ENCODE results near the gene DDAH1.

Gene DDAH1

GRCh38 chr1:85445906-85446305 lies 19.1 kb downstream of the DDAH1 start:
- Histone ChIP-seq H3K4me3 (ENCODE audit: low read length in 2 of 2) (no peak overlapping the region), H3K4me1 (ENCODE audit: control insufficient read depth in 2 of 2, insufficient read depth in 2 of 2, low read length in 2 of 2) (peaks cover 0 to 2% of the 10 kb centered on the region in 2 donors), H3K9me3 (ENCODE audit: control insufficient read depth in 2 of 2, low read length in 2 of 2) (no peaks in the 10 kb centered on the region), H3K9ac (ENCODE audit: low read depth in 1 of 2, low read length in 2 of 2) (no peak overlapping the region), H3K36me3 (ENCODE audit: control insufficient read depth in 2 of 2, insufficient read depth in 2 of 2, low read length in 2 of 2) (no peaks in the 10 kb centered on the region), H3K27ac (ENCODE audit: low read depth in 2 of 2, low read length in 2 of 2) (no peak overlapping the region), H3K27me3 (ENCODE audit: control insufficient read depth in 2 of 2, insufficient read depth in 2 of 2, low read length in 2 of 2) (no peaks in the 10 kb centered on the region)

- Histone ChIP-seq H3K27me3 (ENCODE audit: control insufficient read depth in 2 of 2, insufficient read depth in 2 of 2, low read length in 2 of 2) (no peaks in the 10 kb centered on the region), H3K9ac (ENCODE audit: low read depth in 1 of 2, low read length in 2 of 2) (no peak overlapping the region), H3K4me3 (ENCODE audit: low read length in 2 of 2) (no peak overlapping the region), H3K4me1 (ENCODE audit: control insufficient read depth in 2 of 2, insufficient read depth in 2 of 2, low read length in 2 of 2) (peaks cover 0 to 3% of the 10 kb centered on the region in 2 donors), H3K9me3 (ENCODE audit: control insufficient read depth in 2 of 2, low read length in 2 of 2) (no peaks in the 10 kb centered on the region), H3K27ac (ENCODE audit: low read depth in 2 of 2, low read length in 2 of 2) (no peak overlapping the region), H3K36me3 (ENCODE audit: control insufficient read depth in 2 of 2, insufficient read depth in 2 of 2, low read length in 2 of 2) (no peaks in the 10 kb centered on the region)
Observed at GRCh38 chr1:85444381-85444780, 20.6 kb downstream of the DDAH1 start.

- no peak overlapping the region for H3K9ac ChIP-seq (ENCODE audit: low read depth in 1 of 2, low read length in 2 of 2)
- no peaks in the 10 kb centered on the region for H3K27me3 ChIP-seq (ENCODE audit: control insufficient read depth in 2 of 2, insufficient read depth in 2 of 2, low read length in 2 of 2)
- no peaks in the 10 kb centered on the region for H3K9me3 ChIP-seq (ENCODE audit: control insufficient read depth in 2 of 2, low read length in 2 of 2)
- peaks cover 0 to 3% of the 10 kb centered on the region in 2 donors for H3K4me1 ChIP-seq (ENCODE audit: control insufficient read depth in 2 of 2, insufficient read depth in 2 of 2, low read length in 2 of 2)
- H3K36me3 ChIP-seq (ENCODE audit: control insufficient read depth in 2 of 2, insufficient read depth in 2 of 2, low read length in 2 of 2), result no peaks in the 10 kb centered on the region
- no peak overlapping the region for H3K4me3 ChIP-seq (ENCODE audit: low read length in 2 of 2)
- no peak overlapping the region for H3K27ac ChIP-seq (ENCODE audit: low read depth in 2 of 2, low read length in 2 of 2)
Observed at GRCh38 chr1:85440612-85441011, 24.3 kb downstream of the DDAH1 start.

- H3K27me3 ChIP-seq (ENCODE audit: control insufficient read depth in 2 of 2, insufficient read depth in 2 of 2, low read length in 2 of 2), result no peaks in the 10 kb centered on the region
- no peaks in the 10 kb centered on the region for H3K36me3 ChIP-seq (ENCODE audit: control insufficient read depth in 2 of 2, insufficient read depth in 2 of 2, low read length in 2 of 2)
- no peak overlapping the region for H3K9ac ChIP-seq (ENCODE audit: low read depth in 1 of 2, low read length in 2 of 2)
- H3K27ac ChIP-seq (ENCODE audit: low read depth in 2 of 2, low read length in 2 of 2), result no peak overlapping the region
- peaks cover 0 to 3% of the 10 kb centered on the region in 2 donors for H3K4me1 ChIP-seq (ENCODE audit: control insufficient read depth in 2 of 2, insufficient read depth in 2 of 2, low read length in 2 of 2)
- H3K9me3 ChIP-seq (ENCODE audit: control insufficient read depth in 2 of 2, low read length in 2 of 2), result no peaks in the 10 kb centered on the region
- no peak overlapping the region for H3K4me3 ChIP-seq (ENCODE audit: low read length in 2 of 2)
Observed at GRCh38 chr1:85438353-85438752, 26.6 kb downstream of the DDAH1 start.

- Histone ChIP-seq H3K36me3 (ENCODE audit: control insufficient read depth in 2 of 2, insufficient read depth in 2 of 2, low read length in 2 of 2) (no peaks in the 10 kb centered on the region), H3K4me3 (ENCODE audit: low read length in 2 of 2) (no peak overlapping the region), H3K27ac (ENCODE audit: low read depth in 2 of 2, low read length in 2 of 2) (no peak overlapping the region), H3K9me3 (ENCODE audit: control insufficient read depth in 2 of 2, low read length in 2 of 2) (no peaks in the 10 kb centered on the region), H3K4me1 (ENCODE audit: control insufficient read depth in 2 of 2, insufficient read depth in 2 of 2, low read length in 2 of 2) (peaks cover 0 to 3% of the 10 kb centered on the region in 2 donors), H3K27me3 (ENCODE audit: control insufficient read depth in 2 of 2, insufficient read depth in 2 of 2, low read length in 2 of 2) (no peaks in the 10 kb centered on the region), H3K9ac (ENCODE audit: low read depth in 1 of 2, low read length in 2 of 2) (no peak overlapping the region)
Observed at GRCh38 chr1:85437139-85437538, 27.8 kb downstream of the DDAH1 start.

- H3K27me3 ChIP-seq (ENCODE audit: control insufficient read depth in 2 of 2, insufficient read depth in 2 of 2, low read length in 2 of 2), result no peaks in the 10 kb centered on the region
- H3K4me1 ChIP-seq (ENCODE audit: control insufficient read depth in 2 of 2, insufficient read depth in 2 of 2, low read length in 2 of 2), result no peaks in the 10 kb centered on the region
Observed at GRCh38 chr1:85433096-85433495, 31.9 kb downstream of the DDAH1 start.

GRCh38 chr1:85428471-85429089 lies 36.4 kb downstream of the DDAH1 start:
- H3K4me3 ChIP-seq (ENCODE audit: low read length in 2 of 2), result no peak overlapping the region
- H3K36me3 ChIP-seq (ENCODE audit: control insufficient read depth in 2 of 2, insufficient read depth in 2 of 2, low read length in 2 of 2), result no peaks in the 10 kb centered on the region
- peaks cover 0 to 3% of the 10 kb centered on the region in 2 donors for H3K4me1 ChIP-seq (ENCODE audit: control insufficient read depth in 2 of 2, insufficient read depth in 2 of 2, low read length in 2 of 2)
- no peaks in the 10 kb centered on the region for H3K9me3 ChIP-seq (ENCODE audit: control insufficient read depth in 2 of 2, low read length in 2 of 2)
- H3K27me3 ChIP-seq (ENCODE audit: control insufficient read depth in 2 of 2, insufficient read depth in 2 of 2, low read length in 2 of 2), result no peaks in the 10 kb centered on the region
- no peak overlapping the region for H3K9ac ChIP-seq (ENCODE audit: low read depth in 1 of 2, low read length in 2 of 2)
- H3K27ac ChIP-seq (ENCODE audit: low read depth in 2 of 2, low read length in 2 of 2), result no peak overlapping the region

More at GRCh38 chr1:85433096-85433495, 31.9 kb downstream of the DDAH1 start:
- Histone ChIP-seq H3K4me3 (ENCODE audit: low read length in 2 of 2) (no peak overlapping the region), H3K36me3 (ENCODE audit: control insufficient read depth in 2 of 2, insufficient read depth in 2 of 2, low read length in 2 of 2) (no peaks in the 10 kb centered on the region), H3K9ac (ENCODE audit: low read depth in 1 of 2, low read length in 2 of 2) (no peak overlapping the region), H3K27ac (ENCODE audit: low read depth in 2 of 2, low read length in 2 of 2) (no peak overlapping the region), H3K9me3 (ENCODE audit: control insufficient read depth in 2 of 2, low read length in 2 of 2) (no peaks in the 10 kb centered on the region)

- Histone ChIP-seq H3K27ac (ENCODE audit: low read depth in 2 of 2, low read length in 2 of 2) (peak overlapping the region in 1 of 2 donors; percentile 14), H3K27me3 (ENCODE audit: control insufficient read depth in 2 of 2, insufficient read depth in 2 of 2, low read length in 2 of 2) (no peaks in the 10 kb centered on the region), H3K36me3 (ENCODE audit: control insufficient read depth in 2 of 2, insufficient read depth in 2 of 2, low read length in 2 of 2) (no peaks in the 10 kb centered on the region), H3K9ac (ENCODE audit: low read depth in 1 of 2, low read length in 2 of 2) (no peak overlapping the region), H3K9me3 (ENCODE audit: control insufficient read depth in 2 of 2, low read length in 2 of 2) (no peaks in the 10 kb centered on the region), H3K4me1 (ENCODE audit: control insufficient read depth in 2 of 2, insufficient read depth in 2 of 2, low read length in 2 of 2) (peaks cover 0 to 3% of the 10 kb centered on the region in 2 donors), H3K4me3 (ENCODE audit: low read length in 2 of 2) (no peak overlapping the region)
Observed at GRCh38 chr1:85427849-85428248, 37.1 kb downstream of the DDAH1 start.

- peaks cover 0 to 3% of the 10 kb centered on the region in 2 donors for H3K4me1 ChIP-seq (ENCODE audit: control insufficient read depth in 2 of 2, insufficient read depth in 2 of 2, low read length in 2 of 2)
- no peak overlapping the region for H3K9ac ChIP-seq (ENCODE audit: low read depth in 1 of 2, low read length in 2 of 2)
- no peaks in the 10 kb centered on the region for H3K36me3 ChIP-seq (ENCODE audit: control insufficient read depth in 2 of 2, insufficient read depth in 2 of 2, low read length in 2 of 2)
- H3K27ac ChIP-seq (ENCODE audit: low read depth in 2 of 2, low read length in 2 of 2), result peak overlapping the region in 1 of 2 donors; percentile 14
- no peaks in the 10 kb centered on the region for H3K9me3 ChIP-seq (ENCODE audit: control insufficient read depth in 2 of 2, low read length in 2 of 2)
- H3K4me3 ChIP-seq (ENCODE audit: low read length in 2 of 2), result no peak overlapping the region
- H3K27me3 ChIP-seq (ENCODE audit: control insufficient read depth in 2 of 2, insufficient read depth in 2 of 2, low read length in 2 of 2), result no peaks in the 10 kb centered on the region
Observed at GRCh38 chr1:85427331-85427730, 37.6 kb downstream of the DDAH1 start.

- Histone ChIP-seq H3K9ac (ENCODE audit: low read depth in 1 of 2, low read length in 2 of 2) (no peak overlapping the region), H3K36me3 (ENCODE audit: control insufficient read depth in 2 of 2, insufficient read depth in 2 of 2, low read length in 2 of 2) (no peaks in the 10 kb centered on the region), H3K4me1 (ENCODE audit: control insufficient read depth in 2 of 2, insufficient read depth in 2 of 2, low read length in 2 of 2) (no peaks in the 10 kb centered on the region), H3K27ac (ENCODE audit: low read depth in 2 of 2, low read length in 2 of 2) (no peak overlapping the region), H3K27me3 (ENCODE audit: control insufficient read depth in 2 of 2, insufficient read depth in 2 of 2, low read length in 2 of 2) (no peaks in the 10 kb centered on the region), H3K4me3 (ENCODE audit: low read length in 2 of 2) (no peak overlapping the region), H3K9me3 (ENCODE audit: control insufficient read depth in 2 of 2, low read length in 2 of 2) (no peaks in the 10 kb centered on the region)
Observed at GRCh38 chr1:85421179-85421578, 43.8 kb downstream of the DDAH1 start.
